ENCODE measurements around the gene PKD1.

PKD1 gene

DNA sequence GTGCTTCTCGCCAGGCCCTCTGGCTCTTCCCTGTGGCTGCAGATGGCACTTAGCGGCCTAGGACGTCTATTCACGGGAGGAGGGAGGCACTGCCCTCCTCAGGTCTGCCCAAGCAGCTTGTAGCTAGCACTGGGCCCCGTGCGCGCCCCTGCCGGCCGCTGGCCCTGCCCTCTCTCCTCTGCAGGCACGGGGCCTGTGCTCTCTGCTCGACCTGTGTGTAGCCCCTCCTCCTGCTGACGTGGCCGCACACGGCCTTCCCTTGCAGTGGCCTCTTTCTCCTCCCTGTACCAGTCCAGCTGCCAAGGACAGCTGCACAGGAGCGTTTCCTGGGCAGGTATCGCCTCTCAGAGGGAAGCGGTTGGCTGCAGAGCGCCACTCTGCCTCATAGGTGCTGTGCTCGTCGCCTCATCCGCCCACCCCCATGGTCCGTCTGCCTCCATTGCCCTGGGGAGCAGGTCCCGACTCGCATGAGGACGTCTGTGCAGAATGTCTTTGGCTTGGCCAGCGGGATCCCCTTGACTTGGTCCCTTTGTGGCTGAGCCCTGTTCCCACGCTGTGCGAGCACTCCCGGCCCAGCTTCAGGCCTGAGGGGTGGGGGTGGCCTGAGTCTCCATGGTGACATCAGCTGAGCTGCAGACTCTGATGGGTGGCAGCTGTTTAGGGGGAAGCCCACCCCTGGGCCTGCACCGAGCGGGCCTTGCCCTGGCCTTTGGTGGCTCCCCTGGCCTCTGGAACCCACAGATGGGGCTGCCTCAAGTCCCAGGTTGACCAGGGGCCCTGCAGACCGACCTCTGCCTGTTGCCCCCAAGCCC is 53.3 kb downstream of the PKD1 start:
- TF ChIP-seq, protein P1, sequence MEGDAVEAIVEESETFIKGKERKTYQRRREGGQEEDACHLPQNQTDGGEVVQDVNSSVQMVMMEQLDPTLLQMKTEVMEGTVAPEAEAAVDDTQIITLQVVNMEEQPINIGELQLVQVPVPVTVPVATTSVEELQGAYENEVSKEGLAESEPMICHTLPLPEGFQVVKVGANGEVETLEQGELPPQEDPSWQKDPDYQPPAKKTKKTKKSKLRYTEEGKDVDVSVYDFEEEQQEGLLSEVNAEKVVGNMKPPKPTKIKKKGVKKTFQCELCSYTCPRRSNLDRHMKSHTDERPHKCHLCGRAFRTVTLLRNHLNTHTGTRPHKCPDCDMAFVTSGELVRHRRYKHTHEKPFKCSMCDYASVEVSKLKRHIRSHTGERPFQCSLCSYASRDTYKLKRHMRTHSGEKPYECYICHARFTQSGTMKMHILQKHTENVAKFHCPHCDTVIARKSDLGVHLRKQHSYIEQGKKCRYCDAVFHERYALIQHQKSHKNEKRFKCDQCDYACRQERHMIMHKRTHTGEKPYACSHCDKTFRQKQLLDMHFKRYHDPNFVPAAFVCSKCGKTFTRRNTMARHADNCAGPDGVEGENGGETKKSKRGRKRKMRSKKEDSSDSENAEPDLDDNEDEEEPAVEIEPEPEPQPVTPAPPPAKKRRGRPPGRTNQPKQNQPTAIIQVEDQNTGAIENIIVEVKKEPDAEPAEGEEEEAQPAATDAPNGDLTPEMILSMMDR (IDR thresholded peaks at IDR 0.05; ENCODE audit: insufficient read depth, low read length, missing control alignments), result no peak
- no peak overlapping the region for H3K4me3 ChIP-seq (ENCODE audit: low read depth, low read length)
- POLR2A ChIA-PET, result no interaction called here
- CTCF ChIA-PET, result interaction anchor here (1.0 kb wide), 2 partner anchors 27 to 60 kb away, joined by 3 read pairs; no protein-coding TSS in a partner anchor
- DNase-seq (ENCODE audit: low read depth, low spot score), result no peak

DNA sequence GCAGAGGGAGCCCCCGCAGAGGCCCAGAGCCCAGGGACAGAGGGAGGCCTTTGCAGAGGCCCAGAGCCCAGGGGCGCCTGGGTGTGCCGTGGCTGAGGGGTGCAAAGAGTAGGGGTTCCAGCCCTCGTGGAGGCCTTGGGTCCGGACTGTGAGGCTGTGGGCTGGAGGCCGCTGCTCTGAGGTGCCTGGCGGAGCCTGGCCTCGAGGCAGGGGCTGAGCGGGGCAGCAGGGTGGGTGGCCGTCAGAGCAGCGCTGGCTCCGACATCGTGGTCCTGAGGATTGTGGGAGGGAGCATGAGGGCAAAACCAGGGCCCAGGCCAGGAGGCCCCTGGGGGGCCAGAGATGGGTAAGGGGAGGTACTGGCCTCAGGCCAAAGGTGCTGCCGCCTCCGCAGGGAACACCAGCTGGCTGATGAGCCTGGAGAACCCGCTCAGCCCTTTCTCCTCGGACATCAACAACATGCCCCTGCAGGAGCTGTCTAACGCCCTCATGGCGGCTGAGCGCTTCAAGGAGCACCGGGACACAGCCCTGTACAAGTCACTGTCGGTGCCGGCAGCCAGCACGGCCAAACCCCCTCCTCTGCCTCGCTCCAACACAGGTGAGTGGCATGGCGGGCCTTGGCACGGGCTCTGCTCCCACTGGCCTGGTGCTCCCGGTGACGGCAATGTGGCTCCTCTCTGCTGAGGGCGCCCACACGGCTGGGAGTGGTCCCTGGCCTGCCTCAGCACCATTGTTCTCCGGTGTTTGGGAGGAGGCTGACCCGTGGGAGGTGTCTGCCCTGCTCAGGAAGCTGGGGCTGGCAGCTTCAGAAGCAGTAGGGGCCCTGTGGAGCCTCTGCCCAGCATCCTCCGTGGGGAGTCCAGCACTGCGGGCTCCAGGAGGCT is 54.3 kb downstream of the PKD1 start:
- H3K4me3 ChIP-seq (ENCODE audit: low read depth, low read length), result no peak overlapping the region
- TF ChIP-seq, protein P1 (IDR thresholded peaks at IDR 0.05; ENCODE audit: insufficient read depth, low read length, missing control alignments), result no peak
- ChIA-PET POLR2A (no interaction called here), CTCF (interaction anchor here (1.0 kb wide), 3 partner anchors 26 to 59 kb away, joined by 3 read pairs; no protein-coding TSS in a partner anchor)
- no peak for DNase-seq (ENCODE audit: low read depth, low spot score)

DNA sequence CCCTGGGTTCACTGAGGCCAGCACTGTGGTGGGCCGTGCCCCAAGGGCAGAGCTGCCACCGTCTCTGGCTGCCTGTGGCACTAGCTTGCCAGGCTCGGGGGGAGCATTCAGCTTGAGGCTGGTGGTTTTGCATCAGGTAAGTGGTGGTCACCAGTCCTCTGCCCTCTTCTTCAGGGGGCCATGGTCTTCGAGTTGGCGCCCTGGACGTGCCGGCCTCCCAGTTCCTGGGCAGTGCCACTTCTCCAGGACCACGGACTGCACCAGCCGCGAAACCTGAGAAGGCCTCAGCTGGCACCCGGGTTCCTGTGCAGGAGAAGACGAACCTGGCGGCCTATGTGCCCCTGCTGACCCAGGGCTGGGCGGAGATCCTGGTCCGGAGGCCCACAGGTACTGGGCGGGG is 55.7 kb downstream of the PKD1 start:
- ChIA-PET POLR2A (no interaction called here), CTCF (interaction anchor here (1.3 to 1.6 kb wide), 3 partner anchors 34 to 76 kb away, joined by 3 to 7 read pairs (median 4); no protein-coding TSS in a partner anchor)
- H3K4me3 ChIP-seq (ENCODE audit: low read depth, low read length), result no peak overlapping the region
- TF ChIP-seq, protein P1 (IDR thresholded peaks at IDR 0.05; ENCODE audit: insufficient read depth, low read length, missing control alignments), result no peak
- DNase-seq (ENCODE audit: low read depth, low spot score), result no peak

DNA sequence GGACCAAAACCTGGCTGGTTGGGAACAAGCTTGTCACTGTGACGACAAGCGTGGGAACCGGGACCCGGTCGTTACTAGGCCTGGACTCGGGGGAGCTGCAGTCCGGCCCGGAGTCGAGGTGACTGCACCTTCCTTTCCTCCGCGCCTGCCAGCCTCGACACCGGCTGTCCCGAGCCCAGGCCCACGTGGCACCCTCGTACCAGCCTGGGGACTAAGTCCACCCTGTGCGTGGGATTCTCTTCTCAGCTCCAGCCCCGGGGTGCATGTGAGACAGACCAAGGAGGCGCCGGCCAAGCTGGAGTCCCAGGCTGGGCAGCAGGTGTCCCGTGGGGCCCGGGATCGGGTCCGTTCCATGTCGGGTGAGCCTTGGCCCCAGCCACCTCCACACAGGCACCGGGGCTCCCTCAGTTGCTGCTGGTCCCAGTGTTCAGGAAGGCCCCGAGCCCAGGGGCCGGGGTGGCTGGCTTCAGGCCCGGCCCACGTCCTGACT is 56.3 kb downstream of the PKD1 start:
- TF ChIP-seq, protein P1 (IDR thresholded peaks at IDR 0.05; ENCODE audit: insufficient read depth, low read length, missing control alignments), result no peak
- DNase-seq (ENCODE audit: low read depth, low spot score), result no peak
- H3K4me3 ChIP-seq (ENCODE audit: low read depth, low read length), result no peak overlapping the region
- ChIA-PET POLR2A (no interaction called here), CTCF (interaction anchor here (1.3 to 1.6 kb wide), 3 partner anchors 34 to 75 kb away, joined by 3 to 7 read pairs (median 4); no protein-coding TSS in a partner anchor)

DNA sequence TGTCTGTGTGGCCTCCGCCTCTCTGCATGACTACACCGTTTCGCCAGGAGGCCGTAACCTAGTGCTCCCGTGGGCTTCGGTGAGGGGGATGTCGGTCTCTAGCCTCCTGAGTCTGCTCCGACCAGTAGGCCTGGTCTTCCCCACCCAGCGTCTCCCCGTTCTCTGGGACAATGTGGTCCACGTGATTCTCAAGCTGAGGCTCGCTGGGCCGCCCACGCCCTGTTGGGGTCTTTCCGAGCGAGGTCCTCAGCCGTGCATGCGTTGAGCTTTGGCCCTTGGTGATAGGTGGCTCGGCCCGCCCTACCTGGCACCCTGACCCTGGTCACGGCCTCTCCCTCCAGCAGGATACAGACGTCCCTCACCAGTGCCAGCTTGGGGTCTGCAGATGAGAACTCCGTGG is 57.0 kb downstream of the PKD1 start:
- CTCF ChIA-PET, result interaction anchor here (1.3 to 1.6 kb wide), 3 partner anchors 33 to 75 kb away, joined by 3 to 7 read pairs (median 4); no protein-coding TSS in a partner anchor
- TF ChIP-seq, protein P1 (IDR thresholded peaks at IDR 0.05; ENCODE audit: insufficient read depth, low read length, missing control alignments), result no peak
- H3K4me3 ChIP-seq (ENCODE audit: low read depth, low read length), result no peak overlapping the region
- no peak for DNase-seq (ENCODE audit: low read depth, low spot score)
- POLR2A ChIA-PET, result no interaction called here

Data from AG04449 (cell line).